ENCODE results near the gene USP7.
"Not testable (repeated sequence)": the region's sequence is repeated elsewhere in the genome, so short reads cannot be mapped to it uniquely, and the experiment has no call there.

Gene USP7

DNA sequence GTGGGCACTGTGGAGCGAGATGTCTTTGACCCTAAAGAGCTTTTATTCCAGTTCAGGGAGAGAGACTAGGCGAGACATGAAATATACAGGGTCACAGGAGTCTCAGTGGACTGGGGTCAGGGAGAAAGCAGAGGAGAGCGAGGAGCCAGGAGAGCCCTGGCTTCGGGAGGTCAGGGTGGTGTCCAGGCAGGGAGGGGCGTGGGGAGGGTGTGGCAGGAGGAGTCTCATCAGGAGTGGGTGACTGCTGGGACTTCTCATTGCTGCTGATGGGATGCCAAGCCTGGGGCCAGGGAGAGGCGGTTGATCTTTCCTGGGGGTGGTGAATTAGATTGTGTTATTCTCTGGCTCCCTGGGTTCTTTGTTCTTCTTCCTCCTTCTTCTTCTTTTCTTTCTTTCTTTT is 22.4 kb upstream of the USP7 start:
- no peaks in the 10 kb centered on the region for H4K20me1 ChIP-seq (ENCODE audit: insufficient read depth)
- no peak overlapping the region for H3K9ac ChIP-seq
- no peak overlapping the region for H2AFZ ChIP-seq (ENCODE audit: low read depth)
- TF ChIP-seq, protein P1, sequence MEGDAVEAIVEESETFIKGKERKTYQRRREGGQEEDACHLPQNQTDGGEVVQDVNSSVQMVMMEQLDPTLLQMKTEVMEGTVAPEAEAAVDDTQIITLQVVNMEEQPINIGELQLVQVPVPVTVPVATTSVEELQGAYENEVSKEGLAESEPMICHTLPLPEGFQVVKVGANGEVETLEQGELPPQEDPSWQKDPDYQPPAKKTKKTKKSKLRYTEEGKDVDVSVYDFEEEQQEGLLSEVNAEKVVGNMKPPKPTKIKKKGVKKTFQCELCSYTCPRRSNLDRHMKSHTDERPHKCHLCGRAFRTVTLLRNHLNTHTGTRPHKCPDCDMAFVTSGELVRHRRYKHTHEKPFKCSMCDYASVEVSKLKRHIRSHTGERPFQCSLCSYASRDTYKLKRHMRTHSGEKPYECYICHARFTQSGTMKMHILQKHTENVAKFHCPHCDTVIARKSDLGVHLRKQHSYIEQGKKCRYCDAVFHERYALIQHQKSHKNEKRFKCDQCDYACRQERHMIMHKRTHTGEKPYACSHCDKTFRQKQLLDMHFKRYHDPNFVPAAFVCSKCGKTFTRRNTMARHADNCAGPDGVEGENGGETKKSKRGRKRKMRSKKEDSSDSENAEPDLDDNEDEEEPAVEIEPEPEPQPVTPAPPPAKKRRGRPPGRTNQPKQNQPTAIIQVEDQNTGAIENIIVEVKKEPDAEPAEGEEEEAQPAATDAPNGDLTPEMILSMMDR (conservative IDR thresholded peaks at IDR 0.05; ENCODE audit: low read depth, low read length): no peak
- H3K36me3 ChIP-seq (ENCODE audit: insufficient read depth): no peaks in the 10 kb centered on the region
- H3K79me2 ChIP-seq (ENCODE audit: insufficient read depth, low read depth): no peaks in the 10 kb centered on the region
- H3K27me3 ChIP-seq (ENCODE audit: insufficient read depth, low read depth): no peaks in the 10 kb centered on the region
- no peak overlapping the region for H3K4me2 ChIP-seq
- H3K27ac ChIP-seq: no peak overlapping the region
- H3K4me1 ChIP-seq (ENCODE audit: low read depth, poor library complexity, severe bottlenecking): no peaks in the 10 kb centered on the region
- H3K4me3 ChIP-seq (IDR thresholded peaks at IDR 0.05; ENCODE audit: insufficient read depth, low read depth, low read length): no peak overlapping the region

DNA sequence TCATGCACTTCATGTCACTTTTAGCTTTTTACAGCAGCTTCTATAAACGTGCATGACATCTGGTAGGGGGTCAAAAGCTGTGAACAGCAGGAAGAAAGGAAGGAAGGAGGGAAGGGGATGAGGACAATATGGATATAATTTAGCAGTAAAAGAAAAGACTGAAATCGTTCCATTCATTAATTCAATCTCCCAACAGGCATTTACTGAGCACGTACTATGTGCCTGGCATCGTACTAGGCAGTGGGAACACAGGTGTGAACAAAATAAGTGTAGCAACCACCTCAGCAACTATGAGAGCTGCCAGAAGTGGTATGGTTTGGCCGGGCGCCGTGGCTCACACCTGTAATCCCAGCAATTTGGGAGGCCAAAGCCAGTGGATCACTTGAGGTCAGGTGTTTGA is 19.1 kb upstream of the USP7 start:
- Histone ChIP-seq H2AFZ (ENCODE audit: low read depth) (no peak overlapping the region), H3K79me2 (ENCODE audit: insufficient read depth, low read depth) (no peaks in the 10 kb centered on the region), H3K27ac (no peak overlapping the region), H3K27me3 (ENCODE audit: insufficient read depth, low read depth) (no peaks in the 10 kb centered on the region), H3K36me3 (ENCODE audit: insufficient read depth) (no peaks in the 10 kb centered on the region), H3K4me1 (ENCODE audit: low read depth, poor library complexity, severe bottlenecking) (no peaks in the 10 kb centered on the region), H3K4me2 (no peak overlapping the region), H3K9ac (no peak overlapping the region), H3K4me3 (IDR thresholded peaks at IDR 0.05; ENCODE audit: insufficient read depth, low read depth, low read length) (no peak overlapping the region), H4K20me1 (ENCODE audit: insufficient read depth) (no peaks in the 10 kb centered on the region)
- TF ChIP-seq, protein P1 (conservative IDR thresholded peaks at IDR 0.05; ENCODE audit: low read depth, low read length): no peak

DNA sequence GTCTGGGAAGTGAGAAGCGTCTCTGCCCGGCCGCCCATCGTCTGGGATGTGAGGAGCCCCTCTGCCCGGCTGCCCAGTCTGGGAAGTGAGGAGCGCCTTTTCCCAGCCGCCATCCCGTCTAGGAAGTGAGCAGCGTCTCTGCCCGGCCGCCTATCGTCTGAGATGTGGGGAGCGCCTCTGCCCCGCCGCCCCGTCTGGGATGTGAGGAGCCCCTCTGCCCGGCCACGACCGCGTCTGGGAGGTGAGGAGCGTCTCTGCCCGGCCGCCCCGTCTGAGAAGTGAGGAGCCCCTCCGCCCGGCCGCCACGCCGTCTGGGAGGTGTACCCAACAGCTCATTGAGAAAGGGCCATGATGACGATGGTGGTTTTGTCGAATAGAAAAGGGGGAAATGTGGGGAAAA is 18.2 kb upstream of the USP7 start:
- not testable (repeated sequence) for H3K4me2 ChIP-seq; H3K79me2 ChIP-seq (ENCODE audit: insufficient read depth, low read depth); H3K27me3 ChIP-seq (ENCODE audit: insufficient read depth, low read depth); H2AFZ ChIP-seq (ENCODE audit: low read depth); H4K20me1 ChIP-seq (ENCODE audit: insufficient read depth); H3K9ac ChIP-seq; H3K36me3 ChIP-seq (ENCODE audit: insufficient read depth); H3K4me1 ChIP-seq (ENCODE audit: low read depth, poor library complexity, severe bottlenecking); H3K27ac ChIP-seq; H3K4me3 ChIP-seq (IDR thresholded peaks at IDR 0.05; ENCODE audit: insufficient read depth, low read depth, low read length)

DNA sequence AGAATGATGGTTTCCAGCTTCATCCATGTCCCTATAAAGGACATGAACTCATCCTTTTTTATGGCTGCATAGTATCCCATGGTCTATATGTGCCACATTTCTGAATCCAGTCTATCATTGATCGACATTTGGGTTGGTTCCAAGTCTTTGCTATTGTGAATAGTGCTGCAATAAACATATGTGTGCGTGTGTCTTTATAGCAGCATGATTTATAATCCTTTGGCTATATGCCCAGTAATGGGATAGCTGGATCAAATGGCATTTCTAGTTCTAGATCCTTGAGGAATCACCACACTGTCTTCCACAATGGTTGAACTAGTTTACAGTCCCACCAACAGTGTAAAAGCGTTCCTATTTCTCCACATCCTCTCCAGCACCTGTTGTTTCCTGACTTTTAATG is 12.5 kb upstream of the USP7 start:
- not testable (repeated sequence) for H3K36me3 ChIP-seq (ENCODE audit: insufficient read depth); H3K4me2 ChIP-seq; H3K27ac ChIP-seq; H3K27me3 ChIP-seq (ENCODE audit: insufficient read depth, low read depth); H3K4me3 ChIP-seq (IDR thresholded peaks at IDR 0.05; ENCODE audit: insufficient read depth, low read depth, low read length); H3K79me2 ChIP-seq (ENCODE audit: insufficient read depth, low read depth); H4K20me1 ChIP-seq (ENCODE audit: insufficient read depth); H2AFZ ChIP-seq (ENCODE audit: low read depth); H3K9ac ChIP-seq; H3K4me1 ChIP-seq (ENCODE audit: low read depth, poor library complexity, severe bottlenecking)

GRCh38 chr16:8975039-8975438 is 11.3 kb upstream of the USP7 start:
- Histone ChIP-seq H4K20me1 (ENCODE audit: insufficient read depth) (no peaks in the 10 kb centered on the region), H3K36me3 (ENCODE audit: insufficient read depth) (no peaks in the 10 kb centered on the region), H3K9ac (no peak overlapping the region), H3K79me2 (ENCODE audit: insufficient read depth, low read depth) (no peaks in the 10 kb centered on the region), H3K27ac (no peak overlapping the region), H3K4me1 (ENCODE audit: low read depth, poor library complexity, severe bottlenecking) (no peaks in the 10 kb centered on the region), H3K27me3 (ENCODE audit: insufficient read depth, low read depth) (no peaks in the 10 kb centered on the region), H3K4me3 (IDR thresholded peaks at IDR 0.05; ENCODE audit: insufficient read depth, low read depth, low read length) (no peak overlapping the region), H3K4me2 (no peak overlapping the region), H2AFZ (ENCODE audit: low read depth) (no peak overlapping the region)
- TF ChIP-seq, protein P1 (conservative IDR thresholded peaks at IDR 0.05; ENCODE audit: low read depth, low read length): no peak
